Measurements from ENCODE around the gene EXOG.

The EXOG gene

GRCh38 chr3:38545983-38546382 lies 49.8 kb downstream of the EXOG start:
- DNase-seq (ENCODE audit: low read depth), result no peak

GRCh38 chr3:38548154-38548931 lies 52.2 kb downstream of the EXOG start:
- no peak for DNase-seq (ENCODE audit: low read depth)

- DNase-seq (ENCODE audit: low read depth), result no peak
Measured at GRCh38 chr3:38549082-38549481, 52.9 kb downstream of the EXOG start.

- no peak for DNase-seq (ENCODE audit: low read depth)
Measured at GRCh38 chr3:38549486-38549885, 53.3 kb downstream of the EXOG start.

- DNase-seq (ENCODE audit: low read depth), result no peak
Measured at GRCh38 chr3:38549957-38550840, 54.1 kb downstream of the EXOG start.

- no peak for DNase-seq (ENCODE audit: low read depth)
Measured at GRCh38 chr3:38551026-38551832, 55.1 kb downstream of the EXOG start.

GRCh38 chr3:38552364-38552763 lies 56.2 kb downstream of the EXOG start:
- no peak for DNase-seq (ENCODE audit: low read depth)

GRCh38 chr3:38553071-38553470 lies 56.9 kb downstream of the EXOG start:
- no peak for DNase-seq (ENCODE audit: low read depth)

- DNase-seq (ENCODE audit: low read depth), result no peak
Measured at GRCh38 chr3:38554127-38554827, 58.1 kb downstream of the EXOG start.

- DNase-seq (ENCODE audit: low read depth), result no peak
Measured at GRCh38 chr3:38555149-38555840, 59.2 kb downstream of the EXOG start.

- DNase-seq (ENCODE audit: low read depth), result no peak
Measured at GRCh38 chr3:38555926-38556325, 59.8 kb downstream of the EXOG start.

GRCh38 chr3:38556640-38557358 lies 60.7 kb downstream of the EXOG start:
- DNase-seq (ENCODE audit: low read depth), result no peak

GRCh38 chr3:38558864-38559263 lies 62.7 kb downstream of the EXOG start:
- DNase-seq (ENCODE audit: low read depth), result no peak

- no peak for DNase-seq (ENCODE audit: low read depth)
Measured at GRCh38 chr3:38560284-38560683, 64.1 kb downstream of the EXOG start.

- DNase-seq (ENCODE audit: low read depth), result no peak
Measured at GRCh38 chr3:38560996-38561717, 65.0 kb downstream of the EXOG start.

- DNase-seq (ENCODE audit: low read depth), result no peak
Measured at GRCh38 chr3:38561746-38562466, 65.8 kb downstream of the EXOG start.

GRCh38 chr3:38562467-38562925 lies 66.4 kb downstream of the EXOG start:
- no peak for DNase-seq (ENCODE audit: low read depth)

GRCh38 chr3:38563070-38563885 lies 67.1 kb downstream of the EXOG start:
- DNase-seq (ENCODE audit: low read depth), result no peak
